GM12801 (cell line): Measurements from ENCODE around the gene GART.

ENCODE experiments used
- CTCF ChIP-seq: IDR thresholded peaks from one replicate; pipeline ENCODE4 v1.5.1; 2011; ENCODE audit warnings: control low read depth; ENCODE audit not compliant: insufficient read length; ENCODE audit errors: extremely low read depth

The GART gene

GRCh38 chr21:33522953-33523349, 19.0 kb downstream of the GART start:
- TF ChIP-seq CTCF, result no peak

GRCh38 chr21:33522297-33522952, 19.5 kb downstream of the GART start:
- no peak for TF ChIP-seq CTCF

- TF ChIP-seq CTCF, result no peak
These were observed 23.0 kb downstream of the GART start for GRCh38 chr21:33518899-33519298.

- TF ChIP-seq CTCF, result no peak
These were observed 27.7 kb downstream of the GART start for GRCh38 chr21:33514229-33514628.

GRCh38 chr21:33512481-33512880, 29.4 kb downstream of the GART start:
- TF ChIP-seq CTCF, result no peak

- TF ChIP-seq CTCF, result no peak
These were observed 30.3 kb downstream of the GART start for GRCh38 chr21:33511639-33512038.

- TF ChIP-seq CTCF, result no peak
These were observed 31.1 kb downstream of the GART start for GRCh38 chr21:33510826-33511225.

- TF ChIP-seq CTCF, result no peak
These were observed 36.1 kb downstream of the GART start for GRCh38 chr21:33505833-33506232.
